ENCODE measurements around the gene VPS39. TPM values are rescaled to one million over a fixed set of nuclear protein-coding genes. Genes with fewer than 3 reads are reported as not detected.

The VPS39 gene
- polyA plus RNA-seq, 1 donor (not counting 4 experiments of a cell fraction or from before 2014, with no cell fraction given) = 29.7 TPM

- FAIRE-seq (no peak), DNase-seq (ENCODE audit: low read depth, low spot score) (no peak)
- Histone ChIP-seq H3K4me3 (ENCODE audit: control insufficient read depth in 2 of 3, extremely low read depth in 1 of 3, insufficient read depth in 2 of 3, low read depth in 1 of 3, low read length in 3 of 3) (no peak overlapping the region), H3K27me3 (ENCODE audit: control insufficient read depth, extremely low read depth, insufficient read depth, low read length) (no peaks in the 10 kb centered on the region), H3K9me3 (ENCODE audit: control insufficient read depth, low read depth, low read length) (no peaks in the 10 kb centered on the region), H3K9me1 (ENCODE audit: control insufficient read depth, extremely low read depth, insufficient read depth, low read length) (no peaks in the 10 kb centered on the region), H3K36me3 (ENCODE audit: control insufficient read depth in 2 of 2, extremely low read depth in 1 of 2, insufficient read depth in 2 of 2, low read length in 2 of 2) (peaks cover 40 to 42% of the 10 kb centered on the region in 2 experiments), H3K79me2 (ENCODE audit: control insufficient read depth, insufficient read depth, low read length) (no peaks in the 10 kb centered on the region), H3K27ac (ENCODE audit: control insufficient read depth, insufficient read depth, low read length) (no peak overlapping the region), H4K20me1 (ENCODE audit: control insufficient read depth, extremely low read depth, insufficient read depth, low read length) (no peaks in the 10 kb centered on the region), H2AFZ (ENCODE audit: control insufficient read depth, low read length) (no peak overlapping the region), H3K4me2 (ENCODE audit: control insufficient read depth, extremely low read depth, insufficient read depth, low read depth, low read length) (no peak overlapping the region), H3K4me1 (ENCODE audit: control insufficient read depth, extremely low read depth, insufficient read depth, low read length) (peaks cover 20% of the 10 kb centered on the region), H3K9ac (ENCODE audit: control insufficient read depth, extremely low read depth, insufficient read depth, low read length) (no peak overlapping the region)
- dilution Hi-C loops (cut with MboI; ENCODE audit: extremely low pct_ligation_motif_present, low sequenced_read_pairs) = no loop called here
- TF ChIP-seq CTCF (optimal IDR thresholded peaks at IDR 0.05 in 1 of 3, IDR thresholded peaks at IDR 0.05 in 1 of 3, conservative IDR thresholded peaks at IDR 0.05 in 1 of 3; ENCODE audit: extremely low read depth in 1 of 3, insufficient read depth in 2 of 3, low read length in 3 of 3) (no peak), EZH2 (IDR thresholded peaks at IDR 0.05; ENCODE audit: low read length) (no peak)
Measured at GRCh38 chr15:42163291-42163690, 44.8 kb downstream of the VPS39 start.

DNA sequence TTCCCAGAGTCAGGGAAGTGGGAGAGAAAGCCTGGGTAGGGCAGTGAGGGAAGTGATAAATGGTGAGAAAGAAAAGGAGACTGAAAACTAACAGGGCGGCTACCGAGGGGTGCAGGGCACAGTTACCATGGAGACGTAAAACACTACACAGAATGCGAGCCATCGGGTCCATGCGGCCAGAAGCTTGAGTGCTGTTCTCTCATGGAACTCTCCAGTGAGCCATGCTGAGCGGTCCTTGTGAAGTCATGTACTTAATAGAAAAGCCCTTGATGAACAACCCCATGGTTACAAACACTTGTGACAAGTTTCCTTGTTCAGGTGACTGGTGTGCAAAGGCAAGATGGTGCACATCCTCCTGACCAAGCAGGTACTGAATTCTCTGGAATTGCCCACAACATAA lies 48.0 kb downstream of the VPS39 start:
- Histone ChIP-seq H3K9me1 (ENCODE audit: control insufficient read depth, extremely low read depth, insufficient read depth, low read length) (no peaks in the 10 kb centered on the region), H3K9ac (ENCODE audit: control insufficient read depth, extremely low read depth, insufficient read depth, low read length) (no peak overlapping the region), H3K4me1 (ENCODE audit: control insufficient read depth, extremely low read depth, insufficient read depth, low read length) (peaks cover 41% of the 10 kb centered on the region), H3K27me3 (ENCODE audit: control insufficient read depth, extremely low read depth, insufficient read depth, low read length) (no peaks in the 10 kb centered on the region), H3K36me3 (ENCODE audit: control insufficient read depth in 2 of 2, extremely low read depth in 1 of 2, insufficient read depth in 2 of 2, low read length in 2 of 2) (peaks cover 23 to 25% of the 10 kb centered on the region in 2 experiments), H2AFZ (ENCODE audit: control insufficient read depth, low read length) (no peak overlapping the region), H3K4me2 (ENCODE audit: control insufficient read depth, extremely low read depth, insufficient read depth, low read depth, low read length) (no peak overlapping the region), H3K27ac (ENCODE audit: control insufficient read depth, insufficient read depth, low read length) (no peak overlapping the region), H3K79me2 (ENCODE audit: control insufficient read depth, insufficient read depth, low read length) (no peaks in the 10 kb centered on the region), H3K9me3 (ENCODE audit: control insufficient read depth, low read depth, low read length) (no peaks in the 10 kb centered on the region), H3K4me3 (ENCODE audit: control insufficient read depth in 2 of 3, extremely low read depth in 1 of 3, insufficient read depth in 2 of 3, low read depth in 1 of 3, low read length in 3 of 3) (no peak overlapping the region), H4K20me1 (ENCODE audit: control insufficient read depth, extremely low read depth, insufficient read depth, low read length) (no peaks in the 10 kb centered on the region)
- dilution Hi-C loops (cut with MboI; ENCODE audit: extremely low pct_ligation_motif_present, low sequenced_read_pairs) = no loop called here
- no peak for TF ChIP-seq EZH2 (IDR thresholded peaks at IDR 0.05; ENCODE audit: low read length)
- no peak for TF ChIP-seq CTCF (optimal IDR thresholded peaks at IDR 0.05 in 1 of 3, IDR thresholded peaks at IDR 0.05 in 1 of 3, conservative IDR thresholded peaks at IDR 0.05 in 1 of 3; ENCODE audit: extremely low read depth in 1 of 3, insufficient read depth in 2 of 3, low read length in 3 of 3)
- DNase-seq (ENCODE audit: low read depth, low spot score) (no peak), FAIRE-seq (no peak)
